GM12878 (cell line): ENCODE measurements around the gene SAMD1. TPM values are rescaled to one million over a fixed set of nuclear protein-coding genes. Genes with fewer than 3 reads are reported as not detected.
A peak's percentile ranks its signal among the peaks of the same experiment; 100 is the strongest.

ENCODE experiments used
- CEBPZ ChIP-seq: fragments of 150-350 bp; IDR thresholded peaks from 2 replicates; pipeline ENCODE4 v1.6.1; 2016; ENCODE audit warnings: low read depth, low read length
- CHD1 ChIP-seq: IDR thresholded peaks from 2 replicates; pipeline ENCODE4 v1.6.1; 2012; ENCODE audit warnings: low read depth, low read length, improper control_type of control experiment
- CTCF ChIP-seq, 3 experiments: IDR thresholded peaks in 2 of 3; conservative IDR thresholded peaks in 1 of 3; 2 replicates each; pipeline ENCODE4 v1.5.1; 2011; ENCODE audit warnings: low read depth in 3 of 3, low read length in 3 of 3, mild to moderate bottlenecking in 3 of 3, control low read depth in 2 of 3, moderate library complexity in 2 of 3, inconsistent platforms in 1 of 3, mixed read lengths in 1 of 3; ENCODE audit not compliant: control insufficient read depth in 2 of 3, insufficient read depth in 1 of 3; ENCODE audit errors: extremely low read depth in 1 of 3
- EGR1 ChIP-seq, 2 experiments: IDR thresholded peaks; 1 replicate in 1 of 2; 2 replicates in 1 of 2; pipeline ENCODE4 v1.6.1; 2011 to 2012; ENCODE audit warnings: low read depth in 2 of 2, low read length in 2 of 2, borderline replicate concordance in 1 of 2, mild to moderate bottlenecking in 1 of 2, moderate library complexity in 1 of 2
- EP300 ChIP-seq, 2 experiments: fragments of 150-350 bp in 1 of 2; IDR thresholded peaks; 2 replicates each; pipeline ENCODE4 v1.6.1; 2011 to 2012; ENCODE audit warnings: low read depth in 2 of 2, low read length in 2 of 2, borderline replicate concordance in 1 of 2, improper control_type of control experiment in 1 of 2, inconsistent platforms in 1 of 2; ENCODE audit not compliant: control insufficient read depth in 1 of 2
- EZH2 ChIP-seq: IDR thresholded peaks from 2 replicates; pipeline ENCODE4 v1.6.1; 2012; ENCODE audit warnings: low read depth, mild to moderate bottlenecking, control low read depth, inconsistent platforms, low read length, borderline replicate concordance; ENCODE audit not compliant: control insufficient read depth
- JUND ChIP-seq: IDR thresholded peaks from 2 replicates; pipeline ENCODE4 v1.6.1; 2012; ENCODE audit warnings: low read depth, mild to moderate bottlenecking, low read length, improper control_type of control experiment, moderate library complexity
- KAT2A ChIP-seq: conservative IDR thresholded peaks from 2 replicates; pipeline ENCODE4 v1.6.1; 2011; ENCODE audit warnings: low read depth, low read length; ENCODE audit not compliant: control insufficient read depth
- LARP7 ChIP-seq: fragments of 450-650 bp; IDR thresholded peaks from 2 replicates; pipeline ENCODE4 v1.6.1; 2017; ENCODE audit warnings: mild to moderate bottlenecking
- MYB ChIP-seq: fragments of 150-350 bp; IDR thresholded peaks from 2 replicates; pipeline ENCODE4 v1.6.1; 2014; ENCODE audit warnings: mild to moderate bottlenecking, low read depth, low read length, borderline replicate concordance
- NBN ChIP-seq: fragments of 450-650 bp; IDR thresholded peaks from 2 replicates; pipeline ENCODE4 v1.6.1; 2016
- NFXL1 ChIP-seq: fragments of 450-650 bp; IDR thresholded peaks from 2 replicates; pipeline ENCODE4 v1.6.1; 2017; ENCODE audit warnings: antibody characterized with exemption, mild to moderate bottlenecking, borderline replicate concordance
- PAX8 ChIP-seq: fragments of 450-650 bp; IDR thresholded peaks from 2 replicates; pipeline ENCODE4 v1.6.1; 2017; ENCODE audit warnings: mild to moderate bottlenecking, moderate library complexity
- POLR2AphosphoS5 ChIP-seq: IDR thresholded peaks from 2 replicates; pipeline ENCODE4 v1.6.1; 2011; ENCODE audit warnings: mild to moderate bottlenecking, low read length, inconsistent platforms
- RAD51 ChIP-seq: fragments of 450-650 bp; IDR thresholded peaks from 2 replicates; pipeline ENCODE4 v1.6.1; 2016; ENCODE audit warnings: moderate library complexity, mild to moderate bottlenecking, inconsistent platforms
- SMAD1 ChIP-seq: fragments of 450-650 bp; IDR thresholded peaks from 2 replicates; pipeline ENCODE4 v1.6.1; 2018; ENCODE audit warnings: mild to moderate bottlenecking, low read depth; ENCODE audit not compliant: partially characterized antibody
- SUPT20H ChIP-seq: IDR thresholded peaks from 2 replicates; pipeline ENCODE4 v1.6.1; 2011; ENCODE audit warnings: low read depth, mild to moderate bottlenecking, low read length, moderate library complexity, borderline replicate concordance; ENCODE audit not compliant: control insufficient read depth
- TCF3 ChIP-seq: IDR thresholded peaks from 2 replicates; pipeline ENCODE4 v1.6.1; 2012; ENCODE audit warnings: low read depth, mild to moderate bottlenecking, low read length, borderline replicate concordance; ENCODE audit not compliant: insufficient read depth
- TCF7 ChIP-seq: IDR thresholded peaks from 2 replicates; pipeline ENCODE4 v1.6.1; 2014; ENCODE audit warnings: antibody characterized with exemption, borderline replicate concordance
- WRNIP1 ChIP-seq: IDR thresholded peaks from 2 replicates; pipeline ENCODE4 v1.6.1; 2011; ENCODE audit warnings: low read depth, low read length, improper control_type of control experiment, borderline replicate concordance
- ZNF622 ChIP-seq: fragments of 450-650 bp; IDR thresholded peaks from 2 replicates; pipeline ENCODE4 v1.6.1; 2017; ENCODE audit warnings: mild to moderate bottlenecking, inconsistent platforms
- polyA plus RNA-seq, 11 experiments: library from polyadenylated mRNA; depleted of rRNA in 4 of 11; unstranded in 6 of 11; stranded (reverse) in 5 of 11; fragments of >200 nt; fragmentation: Nextera tagmentation in 4 of 11; fragmentation: Illumina TruSeq in 1 of 11; extraction: Ambion mirVana in 4 of 11; extraction: Trizol in 1 of 11; gene quantifications; 1 replicate in 1 of 11; 2 replicates in 10 of 11; pipeline versions ENCODE4 v1.2.1 to v1.2.3, GENCODE V29; 2011 to 2016; ENCODE audit warnings: inconsistent platforms in 2 of 11, missing spikeins in 2 of 11, low read depth in 1 of 11
- total RNA-seq, 4 experiments: library from RNA; depleted of rRNA in 3 of 4; stranded (reverse); fragments of >200 nt in 3 of 4; fragmentation: Illumina TruSeq in 1 of 4; extraction: Trizol in 1 of 4; gene quantifications; 2 replicates each; pipeline versions ENCODE4 v1.2.1 to v1.2.3, GENCODE V29; 2013 to 2021
- TF ChIP-seq, protein P1 (sequence below): fragments of 450-650 bp; conservative IDR thresholded peaks from 2 replicates; pipeline ENCODE4 v1.6.1; 2017; ENCODE audit warnings: mild to moderate bottlenecking, moderate library complexity

The SAMD1 gene
- total and polyA plus RNA-seq, 10 of the 15 experiments (the other 5 are each of a cell fraction or from before 2014, with no cell fraction given), result 3.0 to 71.7 (median 19.3) TPM

GRCh38 chr19:14081797-14082674 is 8.5 kb downstream of the SAMD1 start (continued):
- TF ChIP-seq, protein P1, sequence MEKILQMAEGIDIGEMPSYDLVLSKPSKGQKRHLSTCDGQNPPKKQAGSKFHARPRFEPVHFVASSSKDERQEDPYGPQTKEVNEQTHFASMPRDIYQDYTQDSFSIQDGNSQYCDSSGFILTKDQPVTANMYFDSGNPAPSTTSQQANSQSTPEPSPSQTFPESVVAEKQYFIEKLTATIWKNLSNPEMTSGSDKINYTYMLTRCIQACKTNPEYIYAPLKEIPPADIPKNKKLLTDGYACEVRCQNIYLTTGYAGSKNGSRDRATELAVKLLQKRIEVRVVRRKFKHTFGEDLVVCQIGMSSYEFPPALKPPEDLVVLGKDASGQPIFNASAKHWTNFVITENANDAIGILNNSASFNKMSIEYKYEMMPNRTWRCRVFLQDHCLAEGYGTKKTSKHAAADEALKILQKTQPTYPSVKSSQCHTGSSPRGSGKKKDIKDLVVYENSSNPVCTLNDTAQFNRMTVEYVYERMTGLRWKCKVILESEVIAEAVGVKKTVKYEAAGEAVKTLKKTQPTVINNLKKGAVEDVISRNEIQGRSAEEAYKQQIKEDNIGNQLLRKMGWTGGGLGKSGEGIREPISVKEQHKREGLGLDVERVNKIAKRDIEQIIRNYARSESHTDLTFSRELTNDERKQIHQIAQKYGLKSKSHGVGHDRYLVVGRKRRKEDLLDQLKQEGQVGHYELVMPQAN, result peak; percentile 5
- peak; percentile 80; the same call in 1 of the 2 replicates for TF ChIP-seq NBN
- no peak for TF ChIP-seq EZH2
- TF ChIP-seq RAD51, result no peak
- TF ChIP-seq LARP7, result peak; percentile 88
- no peak for TF ChIP-seq CTCF (IDR thresholded peaks at IDR 0.05 in 2 of 3, conservative IDR thresholded peaks at IDR 0.05 in 1 of 3; ENCODE audit: control insufficient read depth in 2 of 3, extremely low read depth in 1 of 3, insufficient read depth in 1 of 3, low read depth in 3 of 3, low read length in 3 of 3)
- TF ChIP-seq EGR1 (IDR thresholded peaks at IDR 0.05; ENCODE audit: borderline replicate concordance in 1 of 2, low read depth in 2 of 2, low read length in 2 of 2), result peak in 1 of 2 experiments; percentile 53; a peak in 1 of 3 replicates
- TF ChIP-seq WRNIP1, result no peak
- TF ChIP-seq MYB, result no peak
- TF ChIP-seq TCF3, result no peak
- TF ChIP-seq POLR2AphosphoS5, result peak; percentile 73; the same call in 1 of the 2 replicates
- no peak for TF ChIP-seq TCF7
- peak; percentile 73; the same call in 1 of the 2 replicates for TF ChIP-seq CHD1
- TF ChIP-seq SMAD1, result no peak
- no peak for TF ChIP-seq ZNF622
- no peak for TF ChIP-seq SUPT20H
- TF ChIP-seq NFXL1, result 0 out of 2 replicates have a peak, but pooled peaks have one; percentile 75
- TF ChIP-seq EP300 (IDR thresholded peaks at IDR 0.05; ENCODE audit: borderline replicate concordance in 1 of 2, control insufficient read depth in 1 of 2, low read depth in 2 of 2, low read length in 2 of 2), result peak in 1 of 2 experiments; percentile 9; a peak in 1 of 4 replicates
- TF ChIP-seq JUND, result no peak
- TF ChIP-seq CEBPZ, result no peak
- no peak for TF ChIP-seq KAT2A
- TF ChIP-seq PAX8, result no peak
